Endothelial cell of umbilical vein (primary cell): ENCODE data around the gene ALOX12. TPM values are rescaled to one million over a fixed set of nuclear protein-coding genes. Genes with fewer than 3 reads are reported as not detected.

ENCODE experiments used
- BruUV-seq: library from RNA; stranded (reverse); fragments of 400-500 nt; replicated peaks from 2 replicates; lab custom pipeline; 2021; lab: Mats Ljungman, UMichigan
- CTCF ChIA-PET: fragments of 300-600, 350-600 bp; sonication (Branson Sonifier 250); formaldehyde crosslinking; loops from one replicate; lab custom pipeline; 2021; ENCODE audit warnings: antibody characterized with exemption, inconsistent platforms; lab: Charles Lee
- POLR2A ChIA-PET: fragments of 300-600, 350-600 bp; sonication (Branson Sonifier 250); formaldehyde crosslinking; loops from one replicate; lab custom pipeline; 2021; ENCODE audit warnings: antibody characterized with exemption, inconsistent platforms; lab: Charles Lee
- DNase-seq: peaks from one replicate; pipeline ENCODE4 v3.0.0-alpha.2; 2011; ENCODE audit warnings: low read depth, low spot score
- FAIRE-seq: peaks from 2 replicates; lab custom pipeline; 2011; peaks lifted over from hg19 to GRCh38; lab: Jason Lieb, UNC
- H2AFZ ChIP-seq: 2 replicates; pipeline ENCODE4 v1.6.0; 2012; ENCODE audit warnings: low read depth, low read length, control low read depth, inconsistent platforms
- H3K27ac ChIP-seq: 2 replicates; pipeline ENCODE4 v1.5.1; 2011; ENCODE audit warnings: low read depth, mild to moderate bottlenecking, control low read depth, low read length, moderate library complexity; ENCODE audit not compliant: insufficient read depth
- H3K27me3 ChIP-seq, 2 experiments: 2 replicates each; pipeline versions ENCODE4 v1.6.0 to v1.6.1; 2011; ENCODE audit warnings: low read length in 2 of 2, mixed read lengths in 1 of 2; ENCODE audit not compliant: control insufficient read depth in 2 of 2, insufficient read depth in 2 of 2
- H3K36me3 ChIP-seq, 2 experiments: 2 replicates in 1 of 2; 3 replicates in 1 of 2; pipeline ENCODE4 v1.5.1; 2011; ENCODE audit warnings: low read length in 2 of 2, mild to moderate bottlenecking in 1 of 2, moderate library complexity in 1 of 2; ENCODE audit not compliant: control insufficient read depth in 2 of 2, insufficient read depth in 2 of 2; ENCODE audit errors: extremely low read depth in 1 of 2
- H3K4me1 ChIP-seq: 3 replicates; pipeline ENCODE4 v1.5.1; 2011; ENCODE audit warnings: mild to moderate bottlenecking, low read length; ENCODE audit not compliant: control insufficient read depth, insufficient read depth; ENCODE audit errors: extremely low read depth
- H3K4me2 ChIP-seq: 2 replicates; pipeline ENCODE4 v1.6.1; 2011; ENCODE audit warnings: low read length, control low read depth, mixed read lengths; ENCODE audit not compliant: insufficient read depth
- H3K4me3 ChIP-seq, 3 experiments: fragments of 200-600 bp in 1 of 3; sonication (generic), shearing (Covaris generic) in 1 of 3; replicated peaks in 1 of 3; 2 replicates each; pipeline ENCODE4 v1.5.1; 2011 to 2016; ENCODE audit warnings: control low read depth in 3 of 3, low read length in 3 of 3, mild to moderate bottlenecking in 2 of 3, inconsistent platforms in 1 of 3, low read depth in 1 of 3, moderate library complexity in 1 of 3; ENCODE audit not compliant: insufficient read depth in 1 of 3
- H3K79me2 ChIP-seq: 2 replicates; pipeline ENCODE4 v1.6.0; 2012; ENCODE audit warnings: low read length, inconsistent platforms; ENCODE audit not compliant: control insufficient read depth, insufficient read depth
- H3K9ac ChIP-seq: replicated peaks from 2 replicates; pipeline ENCODE3; 2011; ENCODE audit warnings: low read length, control low read depth; ENCODE audit not compliant: insufficient read depth; ENCODE audit errors: extremely low read depth
- H3K9me1 ChIP-seq: replicated peaks from 3 replicates; pipeline ENCODE4 v1.6.0; 2011; ENCODE audit warnings: mild to moderate bottlenecking, low read length; ENCODE audit not compliant: control insufficient read depth, insufficient read depth; ENCODE audit errors: extremely low read depth
- H3K9me3 ChIP-seq: replicated peaks from 2 replicates; pipeline ENCODE4 v1.5.1; 2012; ENCODE audit warnings: low read length, inconsistent platforms; ENCODE audit not compliant: control insufficient read depth, insufficient read depth
- H4K20me1 ChIP-seq: replicated peaks from 2 replicates; pipeline ENCODE3; 2011; ENCODE audit warnings: mild to moderate bottlenecking, low read length; ENCODE audit not compliant: control insufficient read depth, insufficient read depth; ENCODE audit errors: extremely low read depth
- CTCF ChIP-seq, 2 donors: IDR thresholded peaks; 1 replicate in 1 of 2; 2 replicates in 1 of 2; pipeline ENCODE4 v1.5.1; 2011; ENCODE audit warnings: low read length in 2 of 2, mild to moderate bottlenecking in 2 of 2, moderate library complexity in 2 of 2, control low read depth in 1 of 2, inconsistent platforms in 1 of 2, low read depth in 1 of 2; ENCODE audit not compliant: insufficient read depth in 1 of 2; ENCODE audit errors: extremely low read depth in 1 of 2
- EZH2 ChIP-seq: IDR thresholded peaks from 2 replicates; pipeline ENCODE4 v1.6.1; 2012; ENCODE audit warnings: borderline replicate concordance, low read depth, mild to moderate bottlenecking, moderate library complexity, low read length, inconsistent platforms; ENCODE audit not compliant: severe bottlenecking
- FOS ChIP-seq: IDR thresholded peaks from 2 replicates; pipeline ENCODE4 v1.6.1; 2011; ENCODE audit warnings: mild to moderate bottlenecking, low read length, moderate library complexity, borderline replicate concordance; ENCODE audit not compliant: insufficient read depth
- GATA2 ChIP-seq: IDR thresholded peaks from 2 replicates; pipeline ENCODE4 v1.7.0; 2011; ENCODE audit warnings: low read depth, mild to moderate bottlenecking, moderate library complexity, mixed read lengths, low read length; ENCODE audit not compliant: insufficient read length, insufficient read depth
- JUN ChIP-seq: IDR thresholded peaks from 2 replicates; pipeline ENCODE4 v1.6.1; 2011; ENCODE audit warnings: borderline replicate concordance, low read depth; ENCODE audit not compliant: insufficient read length, insufficient read depth
- MAX ChIP-seq: IDR thresholded peaks from 2 replicates; pipeline ENCODE4 v1.6.1; 2011; ENCODE audit not compliant: insufficient read depth, insufficient read length
- MYC ChIP-seq: IDR thresholded peaks from one replicate; pipeline ENCODE4 v1.6.1; 2011; ENCODE audit warnings: mild to moderate bottlenecking, low read depth, low read length
- POLR2A ChIP-seq: IDR thresholded peaks from 2 replicates; pipeline ENCODE4 v1.6.1; 2012; ENCODE audit warnings: low read depth, mild to moderate bottlenecking, control low read depth, low read length
- POLR2AphosphoS5 ChIP-seq: IDR thresholded peaks from 2 replicates; pipeline ENCODE4 v1.6.1; 2012; ENCODE audit warnings: low read depth, mild to moderate bottlenecking, control low read depth, low read length, moderate library complexity; ENCODE audit not compliant: insufficient read depth
- dilution Hi-C: fragments of 300-500 bp; cut with MboI; formaldehyde crosslinking; loops from one replicate; pipeline ENCODE4 v1.15.0; 2019; ENCODE audit warnings: low sequenced_read_pairs; ENCODE audit not compliant: extremely low pct_ligation_motif_present
- intact Hi-C: fragments of 100-400 bp; cut with micrococcal nuclease; formaldehyde crosslinking; loops from one replicate; pipeline ENCODE4 v1.10.0; 2022
- polyA plus RNA-seq, 4 experiments: library from polyadenylated mRNA; depleted of rRNA in 3 of 4; stranded (reverse) in 3 of 4; unstranded in 1 of 4; fragments of >200 nt; gene quantifications; 2 replicates each; pipeline versions ENCODE4 v1.2.1 to v1.2.3, GENCODE V29; 2011 to 2012; ENCODE audit warnings: missing spikeins in 1 of 4
- total RNA-seq: library from RNA; stranded (reverse); gene quantifications from 2 replicates; pipeline ENCODE4 v1.2.3, GENCODE V29; 2021

The ALOX12 gene
- total and polyA plus RNA-seq, 2 donors (not counting 3 experiments of a cell fraction or from before 2014, with no cell fraction given): not detected

GRCh38 chr17:6981426-6981825 is 14.4 kb upstream of the ALOX12 start:
- Histone ChIP-seq H3K4me3 (no peak overlapping the region), H4K20me1 (no peaks in the 10 kb centered on the region), H3K36me3 (no peaks in the 10 kb centered on the region), H3K27ac (no peak overlapping the region), H3K4me2 (no peak overlapping the region), H3K27me3 (peaks cover 0 to 5% of the 10 kb centered on the region in 2 experiments), H3K9me1 (no peaks in the 10 kb centered on the region), H2AFZ (no peak overlapping the region), H3K79me2 (no peaks in the 10 kb centered on the region), H3K4me1 (no peaks in the 10 kb centered on the region), H3K9me3 (no peaks in the 10 kb centered on the region), H3K9ac (no peak overlapping the region)
- dilution Hi-C loops: no loop called here
- BruUV-seq: no TSS peak
- ChIA-PET CTCF (interaction anchor here (0.6 kb wide), 1 partner anchor 261 kb away, joined by 3 read pairs; no protein-coding TSS in a partner anchor), POLR2A (no interaction called here)
- DNase-seq (no peak), FAIRE-seq (no peak)
- intact Hi-C loops: no loop called here
- TF ChIP-seq POLR2A (no peak), MAX (no peak), MYC (no peak), FOS (no peak), POLR2AphosphoS5 (no peak), JUN (no peak), CTCF (IDR thresholded peaks at IDR 0.05; ENCODE audit: extremely low read depth in 1 of 2, insufficient read depth in 1 of 2, low read depth in 1 of 2, low read length in 2 of 2) (no peak), GATA2 (no peak), EZH2 (no peak)
